IMR-90 (cell line): ENCODE measurements around the gene COL23A1. TPM values are rescaled to one million over a fixed set of nuclear protein-coding genes. Genes with fewer than 3 reads are reported as not detected.

ENCODE experiments used
- ATAC-seq: fragments of 200-7000 bp; cut with Tn5 transposase; 2 replicates; pipeline ENCODE4 v1.9.1; 2020; ENCODE audit warnings: low read depth, mild to moderate bottlenecking, moderate library complexity
- BruUV-seq: library from RNA; stranded (reverse); fragments of 400-500 nt; replicated peaks from 2 replicates; lab custom pipeline; 2021; lab: Mats Ljungman, UMichigan
- CTCF ChIA-PET: fragments of 300-600 bp; formaldehyde crosslinking; extraction: SDS; loops from one replicate; lab custom pipeline; 2021; ENCODE audit warnings: antibody characterized with exemption; lab: Yijun Ruan, JAX
- POLR2A ChIA-PET: fragments of 300-600 bp; sonication (Branson Sonifier 250); formaldehyde crosslinking; loops from one replicate; lab custom pipeline; 2022; ENCODE audit warnings: antibody characterized with exemption; ENCODE audit not compliant: unreplicated experiment; lab: Charles Lee
- DNase-seq: peaks from one replicate; pipeline ENCODE4 v3.0.0; 2013
- H2AFZ ChIP-seq: replicated peaks from 2 replicates; pipeline ENCODE3; 2013; ENCODE audit warnings: low read length, mild to moderate bottlenecking; ENCODE audit not compliant: poor library complexity
- H2AK5ac ChIP-seq: 2 replicates; pipeline ENCODE4 v1.6.1; 2013; ENCODE audit warnings: low read depth, low read length, inconsistent platforms
- H2AK9ac ChIP-seq: replicated peaks from 2 replicates; pipeline ENCODE3; 2013; ENCODE audit warnings: mild to moderate bottlenecking, low read depth, low read length, moderate library complexity; ENCODE audit not compliant: poor library complexity
- H2BK120ac ChIP-seq: 2 replicates; pipeline ENCODE4 v1.6.1; 2013; ENCODE audit warnings: low read depth, low read length, inconsistent platforms
- H2BK15ac ChIP-seq: 3 replicates; pipeline ENCODE4 v1.6.1; 2013; ENCODE audit warnings: low read depth, low read length, inconsistent platforms
- H2BK20ac ChIP-seq: 2 replicates; pipeline ENCODE4 v1.6.1; 2013; ENCODE audit warnings: low read depth, mild to moderate bottlenecking, inconsistent platforms, low read length, moderate library complexity
- H2BK5ac ChIP-seq: 2 replicates; pipeline ENCODE4 v1.6.1; 2013; ENCODE audit warnings: mild to moderate bottlenecking, low read depth, low read length, inconsistent platforms; ENCODE audit not compliant: poor library complexity, severe bottlenecking
- H3K14ac ChIP-seq: replicated peaks from 2 replicates; pipeline ENCODE4 v1.6.1; 2013; ENCODE audit warnings: low read depth, low read length, inconsistent platforms
- H3K18ac ChIP-seq: 2 replicates; pipeline ENCODE4 v1.6.1; 2013; ENCODE audit warnings: low read depth, low read length, control low read depth
- H3K23ac ChIP-seq: 2 replicates; pipeline ENCODE4 v1.6.1; 2013; ENCODE audit warnings: low read depth, low read length, inconsistent platforms
- H3K27ac ChIP-seq: 2 replicates; pipeline ENCODE4 v1.5.1; 2013; ENCODE audit warnings: mild to moderate bottlenecking, control low read depth, low read length; ENCODE audit not compliant: insufficient read depth
- H3K27me3 ChIP-seq: 2 replicates; pipeline ENCODE4 v1.6.1; 2013; ENCODE audit warnings: low read length; ENCODE audit not compliant: control insufficient read depth, insufficient read depth
- H3K36me3 ChIP-seq: 2 replicates; pipeline ENCODE4 v1.6.1; 2013; ENCODE audit warnings: low read length, mixed read lengths; ENCODE audit not compliant: control insufficient read depth, insufficient read depth
- H3K4ac ChIP-seq: 2 replicates; pipeline ENCODE4 v1.6.1; 2013; ENCODE audit warnings: low read depth, low read length, inconsistent platforms
- H3K4me1 ChIP-seq: 2 replicates; pipeline ENCODE4 v1.6.1; 2013; ENCODE audit warnings: low read length, mixed read lengths; ENCODE audit not compliant: control insufficient read depth, insufficient read depth
- H3K4me2 ChIP-seq: 2 replicates; pipeline ENCODE4 v1.6.1; 2013; ENCODE audit warnings: low read depth, mild to moderate bottlenecking, control low read depth, low read length, moderate library complexity
- H3K4me3 ChIP-seq: 2 replicates; pipeline ENCODE4 v1.5.1; 2013; ENCODE audit warnings: low read depth, mild to moderate bottlenecking, control low read depth, low read length, moderate library complexity; ENCODE audit not compliant: insufficient read depth
- H3K56ac ChIP-seq: 2 replicates; pipeline ENCODE4 v1.6.1; 2013; ENCODE audit warnings: low read length, inconsistent platforms; ENCODE audit not compliant: insufficient read depth; ENCODE audit errors: extremely low read depth
- H3K79me1 ChIP-seq, 2 experiments: 2 replicates each; pipeline ENCODE4 v1.6.1; 2013; ENCODE audit warnings: low read length in 2 of 2, inconsistent platforms in 1 of 2, low read depth in 1 of 2
- H3K9ac ChIP-seq: 2 replicates; pipeline ENCODE4 v1.6.1; 2013; ENCODE audit warnings: low read depth, low read length, control low read depth
- H3K9me1 ChIP-seq: 2 replicates; pipeline ENCODE4 v1.6.1; 2013; ENCODE audit warnings: low read length, inconsistent platforms; ENCODE audit not compliant: insufficient read depth
- H3K9me3 ChIP-seq: 2 replicates; pipeline ENCODE4 v1.6.1; 2013; ENCODE audit warnings: low read length; ENCODE audit not compliant: control insufficient read depth, insufficient read depth
- H4K20me1 ChIP-seq: 2 replicates; pipeline ENCODE4 v1.6.1; 2013; ENCODE audit warnings: low read length, inconsistent platforms; ENCODE audit not compliant: insufficient read depth
- H4K5ac ChIP-seq: 2 replicates; pipeline ENCODE4 v1.6.1; 2013; ENCODE audit warnings: mild to moderate bottlenecking, low read depth, low read length, control low read depth
- H4K8ac ChIP-seq, 2 experiments: 2 replicates each; pipeline ENCODE4 v1.6.1; 2013; ENCODE audit warnings: low read depth in 2 of 2, low read length in 2 of 2, control low read depth in 1 of 2, inconsistent platforms in 1 of 2
- H4K91ac ChIP-seq: 2 replicates; pipeline ENCODE4 v1.6.1; 2013; ENCODE audit warnings: low read depth, low read length, inconsistent platforms; ENCODE audit not compliant: insufficient read depth
- BHLHE40 ChIP-seq: fragments of 150-350 bp; IDR thresholded peaks from 2 replicates; pipeline ENCODE4 v1.6.1; 2016; ENCODE audit warnings: mild to moderate bottlenecking, low read depth, low read length
- CEBPB ChIP-seq: IDR thresholded peaks from 2 replicates; pipeline ENCODE4 v1.6.1; 2012; ENCODE audit warnings: low read depth, low read length, improper control_type of control experiment
- CHD1 ChIP-seq: IDR thresholded peaks from 2 replicates; pipeline ENCODE4 v1.6.1; 2012; ENCODE audit warnings: low read depth, low read length, improper control_type of control experiment
- FOS ChIP-seq: fragments of 150-350 bp; IDR thresholded peaks from 2 replicates; pipeline ENCODE4 v1.6.1; 2016; ENCODE audit warnings: low read depth, low read length
- MAFK ChIP-seq: IDR thresholded peaks from 2 replicates; pipeline ENCODE4 v1.6.1; 2012; ENCODE audit warnings: low read depth, low read length, improper control_type of control experiment
- MAZ ChIP-seq: IDR thresholded peaks from 2 replicates; pipeline ENCODE4 v1.6.1; 2012; ENCODE audit warnings: low read depth, mild to moderate bottlenecking, low read length, improper control_type of control experiment, moderate library complexity, borderline replicate concordance
- MXI1 ChIP-seq: IDR thresholded peaks from 2 replicates; pipeline ENCODE4 v1.6.1; 2012; ENCODE audit warnings: low read depth, mild to moderate bottlenecking, low read length, moderate library complexity, borderline replicate concordance
- NFE2L2 ChIP-seq: fragments of 150-350 bp; IDR thresholded peaks from 2 replicates; pipeline ENCODE4 v1.6.1; 2016; ENCODE audit warnings: low read depth, mild to moderate bottlenecking, low read length
- RCOR1 ChIP-seq: IDR thresholded peaks from 2 replicates; pipeline ENCODE4 v1.6.1; 2012; ENCODE audit warnings: mild to moderate bottlenecking, low read length, improper control_type of control experiment; ENCODE audit not compliant: insufficient replicate concordance
- RFX5 ChIP-seq: IDR thresholded peaks from 2 replicates; pipeline ENCODE4 v1.8.0; 2012; ENCODE audit warnings: low read depth, mild to moderate bottlenecking, low read length, moderate library complexity
- SMC3 ChIP-seq: fragments of 150-350 bp; IDR thresholded peaks from 2 replicates; pipeline ENCODE4 v1.6.1; 2016; ENCODE audit warnings: low read depth, mild to moderate bottlenecking, antibody characterized with exemption, low read length, moderate library complexity
- WGBS, 2 experiments: methylation state at CpG; one replicate each; pipeline versions ENCODE4 v1.1.5 to v1.1.7; 2013; ENCODE audit warnings: missing lambda C conversion rate in 2 of 2; ENCODE audit not compliant: insufficient read length in 1 of 2; ENCODE audit errors: extremely low coverage in 2 of 2; 5-methylcytosine and 5-hydroxymethylcytosine counted together
- dilution Hi-C: fragments of 300-500 bp; cut with HindIII; formaldehyde crosslinking; loops from one replicate; pipeline ENCODE4 v1.14.3; 2018; ENCODE audit warnings: low sequenced_read_pairs; ENCODE audit not compliant: unreplicated experiment
- in situ Hi-C: fragments of 300-500 bp; cut with MboI; formaldehyde crosslinking; loops from 3 replicates; pipeline ENCODE4 v1.14.3; 2019; ENCODE audit warnings: low sequenced_read_pairs, inconsistent platforms, mixed read lengths
- intact Hi-C: fragments of 100-400 bp; cut with micrococcal nuclease; formaldehyde crosslinking; loops from 2 replicates; pipeline ENCODE4 v1.10.0; 2022
- polyA plus RNA-seq, 3 experiments: library from polyadenylated mRNA; depleted of rRNA; stranded (reverse); fragments of >200 nt; gene quantifications; 2 replicates each; pipeline ENCODE4 v1.2.3, GENCODE V29; 2012; ENCODE audit warnings: low replicate concordance in 1 of 3
- total RNA-seq: library from RNA; depleted of rRNA; stranded (reverse); fragments of >200 nt; gene quantifications from 2 replicates; pipeline ENCODE4 v1.2.3, GENCODE V29; 2012
- TF ChIP-seq, protein P1 (sequence below): fragments of 150-350 bp; IDR thresholded peaks from 2 replicates; pipeline ENCODE4 v1.6.1; 2017; ENCODE audit warnings: mild to moderate bottlenecking, antibody characterized with exemption, low read length, low read depth
- TF ChIP-seq, protein P2 (sequence below): conservative IDR thresholded peaks from 2 replicates; pipeline ENCODE4 v1.5.1; 2012; ENCODE audit warnings: mild to moderate bottlenecking, low read depth, low read length, improper control_type of control experiment

The COL23A1 gene
- total and polyA plus RNA-seq, 2 of the 4 experiments (the other 2 are of a cell fraction), result not detected

DNA sequence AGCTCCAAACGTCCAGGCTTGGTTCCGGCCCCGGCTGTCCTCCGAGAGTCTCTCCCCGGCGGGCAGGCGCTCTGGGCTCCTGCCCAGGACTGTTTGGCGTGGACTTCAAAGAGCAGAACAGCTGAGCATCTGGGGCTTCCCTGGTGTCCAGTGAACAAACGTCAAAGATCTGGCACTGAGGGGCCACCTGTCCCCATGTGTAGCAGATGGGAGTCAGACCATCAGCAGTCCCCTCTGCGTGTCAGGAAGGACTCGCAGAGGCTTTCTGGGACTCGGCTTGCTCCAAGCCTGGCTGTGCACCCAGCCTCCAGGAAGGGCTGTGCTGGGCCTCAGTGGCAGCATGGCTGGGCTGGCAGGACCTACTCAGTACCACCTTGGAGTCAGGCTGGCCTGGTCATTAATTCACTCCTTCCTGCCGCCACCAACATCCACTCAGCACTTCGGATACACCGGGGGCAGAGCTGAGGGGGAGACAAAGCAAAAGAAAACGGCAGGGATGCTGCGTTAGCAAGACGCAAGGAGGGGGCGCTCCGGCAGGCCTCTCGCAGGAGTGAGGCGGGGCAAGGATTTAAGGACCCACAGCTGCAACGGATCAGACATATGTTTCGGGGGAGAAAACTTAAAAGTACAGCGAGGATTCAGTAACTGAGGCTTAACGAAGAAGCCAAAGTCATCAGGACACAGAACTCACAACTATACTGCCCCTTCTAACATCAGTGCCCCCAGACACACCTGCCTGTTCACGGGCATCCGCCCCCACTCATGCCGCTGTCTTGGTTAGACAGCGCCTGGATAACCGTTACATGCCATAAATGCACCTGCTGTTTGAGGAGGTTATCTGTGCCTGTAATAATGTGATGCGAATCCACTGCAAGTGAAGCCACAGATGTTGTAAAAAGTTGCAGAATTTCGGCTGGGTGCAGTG, 193.1 kb downstream of the COL23A1 start (continued):
- TF ChIP-seq MAZ, result no peak

DNA sequence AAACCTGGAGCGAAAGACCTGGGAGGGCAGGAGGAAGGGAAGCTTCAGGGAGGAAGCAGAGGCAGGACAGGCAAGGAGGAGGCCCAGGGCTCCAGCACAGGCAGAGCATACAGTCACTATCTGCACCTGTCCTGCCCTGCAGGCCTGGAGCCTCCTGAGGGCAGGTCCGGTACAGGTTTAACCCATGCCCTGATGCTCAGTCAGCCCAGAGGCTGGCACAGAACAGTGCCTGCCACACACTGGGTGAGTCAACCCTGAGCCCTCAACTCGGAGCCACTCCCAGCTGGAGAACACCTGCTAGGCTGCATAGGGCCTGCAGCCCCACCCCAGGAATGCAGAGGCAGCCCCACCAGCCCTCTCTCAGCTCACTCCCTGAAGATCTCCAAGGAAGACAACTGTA, 196.1 kb downstream of the COL23A1 start:
- CTCF ChIA-PET, result no interaction called here
- BruUV-seq, result no TSS peak
- Histone ChIP-seq H3K18ac (no peak overlapping the region), H2BK120ac (no peak overlapping the region), H2BK5ac (no peak overlapping the region), H3K9me1 (no peaks in the 10 kb centered on the region), H3K23ac (no peak overlapping the region), H3K56ac (no peak overlapping the region), H3K4me3 (no peak overlapping the region), H2AK9ac (no peak overlapping the region), H2BK20ac (no peak overlapping the region), H2AK5ac (no peak overlapping the region), H3K9me3 (peaks cover 20% of the 10 kb centered on the region), H3K14ac (no peak overlapping the region), H3K27ac (no peak overlapping the region), H3K79me1 (no peaks in the 10 kb centered on the region), H4K5ac (no peak overlapping the region), H4K8ac (no peak overlapping the region), H4K91ac (no peak overlapping the region), H3K4me1 (no peaks in the 10 kb centered on the region), H2AFZ (no peak overlapping the region), H3K4ac (no peak overlapping the region), H3K36me3 (no peaks in the 10 kb centered on the region), H3K4me2 (no peak overlapping the region), H3K9ac (no peak overlapping the region), H3K27me3 (no peaks in the 10 kb centered on the region; the same call in 1 of the 2 replicates), H2BK15ac (no peak overlapping the region), H4K20me1 (no peaks in the 10 kb centered on the region)
- intact Hi-C loops (no loop called here), dilution Hi-C loops (no loop called here), in situ Hi-C loops (no loop called here)
- TF ChIP-seq, protein P1, sequence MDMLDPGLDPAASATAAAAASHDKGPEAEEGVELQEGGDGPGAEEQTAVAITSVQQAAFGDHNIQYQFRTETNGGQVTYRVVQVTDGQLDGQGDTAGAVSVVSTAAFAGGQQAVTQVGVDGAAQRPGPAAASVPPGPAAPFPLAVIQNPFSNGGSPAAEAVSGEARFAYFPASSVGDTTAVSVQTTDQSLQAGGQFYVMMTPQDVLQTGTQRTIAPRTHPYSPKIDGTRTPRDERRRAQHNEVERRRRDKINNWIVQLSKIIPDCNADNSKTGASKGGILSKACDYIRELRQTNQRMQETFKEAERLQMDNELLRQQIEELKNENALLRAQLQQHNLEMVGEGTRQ, result no peak
- TF ChIP-seq CHD1 (no peak), RFX5 (no peak), MAFK (no peak), MAZ (no peak), MXI1 (no peak), BHLHE40 (no peak), SMC3 (no peak), NFE2L2 (no peak), RCOR1 (no peak), FOS (no peak), CEBPB (no peak)
- TF ChIP-seq, protein P2, sequence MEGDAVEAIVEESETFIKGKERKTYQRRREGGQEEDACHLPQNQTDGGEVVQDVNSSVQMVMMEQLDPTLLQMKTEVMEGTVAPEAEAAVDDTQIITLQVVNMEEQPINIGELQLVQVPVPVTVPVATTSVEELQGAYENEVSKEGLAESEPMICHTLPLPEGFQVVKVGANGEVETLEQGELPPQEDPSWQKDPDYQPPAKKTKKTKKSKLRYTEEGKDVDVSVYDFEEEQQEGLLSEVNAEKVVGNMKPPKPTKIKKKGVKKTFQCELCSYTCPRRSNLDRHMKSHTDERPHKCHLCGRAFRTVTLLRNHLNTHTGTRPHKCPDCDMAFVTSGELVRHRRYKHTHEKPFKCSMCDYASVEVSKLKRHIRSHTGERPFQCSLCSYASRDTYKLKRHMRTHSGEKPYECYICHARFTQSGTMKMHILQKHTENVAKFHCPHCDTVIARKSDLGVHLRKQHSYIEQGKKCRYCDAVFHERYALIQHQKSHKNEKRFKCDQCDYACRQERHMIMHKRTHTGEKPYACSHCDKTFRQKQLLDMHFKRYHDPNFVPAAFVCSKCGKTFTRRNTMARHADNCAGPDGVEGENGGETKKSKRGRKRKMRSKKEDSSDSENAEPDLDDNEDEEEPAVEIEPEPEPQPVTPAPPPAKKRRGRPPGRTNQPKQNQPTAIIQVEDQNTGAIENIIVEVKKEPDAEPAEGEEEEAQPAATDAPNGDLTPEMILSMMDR, result no peak
- POLR2A ChIA-PET, result no interaction called here
- DNase-seq, result no peak
- no peak for ATAC-seq
- WGBS, 2 experiments, result 88% methylated on average over 1 of the region's 3 CpGs; no CpG with 5 or more reads in 1 of the 2 experiments
